Fibroblast of mammary gland (primary cell): ENCODE data around the gene CHD6.

Experiments
- DNase-seq: peaks from one replicate; pipeline ENCODE4 v3.0.0-alpha.2; 2010; ENCODE audit warnings: low read depth
- H3K4me3 ChIP-seq: 2 replicates; pipeline ENCODE4 v1.5.1; 2011; ENCODE audit warnings: low read depth, mild to moderate bottlenecking, low read length, moderate library complexity; ENCODE audit not compliant: control insufficient read depth
- TF ChIP-seq, protein P1 (sequence below): conservative IDR thresholded peaks from 2 replicates; pipeline ENCODE4 v1.5.1; 2011; ENCODE audit warnings: low read depth, low read length, inconsistent platforms; ENCODE audit not compliant: control insufficient read depth, insufficient read depth

The CHD6 gene

DNA sequence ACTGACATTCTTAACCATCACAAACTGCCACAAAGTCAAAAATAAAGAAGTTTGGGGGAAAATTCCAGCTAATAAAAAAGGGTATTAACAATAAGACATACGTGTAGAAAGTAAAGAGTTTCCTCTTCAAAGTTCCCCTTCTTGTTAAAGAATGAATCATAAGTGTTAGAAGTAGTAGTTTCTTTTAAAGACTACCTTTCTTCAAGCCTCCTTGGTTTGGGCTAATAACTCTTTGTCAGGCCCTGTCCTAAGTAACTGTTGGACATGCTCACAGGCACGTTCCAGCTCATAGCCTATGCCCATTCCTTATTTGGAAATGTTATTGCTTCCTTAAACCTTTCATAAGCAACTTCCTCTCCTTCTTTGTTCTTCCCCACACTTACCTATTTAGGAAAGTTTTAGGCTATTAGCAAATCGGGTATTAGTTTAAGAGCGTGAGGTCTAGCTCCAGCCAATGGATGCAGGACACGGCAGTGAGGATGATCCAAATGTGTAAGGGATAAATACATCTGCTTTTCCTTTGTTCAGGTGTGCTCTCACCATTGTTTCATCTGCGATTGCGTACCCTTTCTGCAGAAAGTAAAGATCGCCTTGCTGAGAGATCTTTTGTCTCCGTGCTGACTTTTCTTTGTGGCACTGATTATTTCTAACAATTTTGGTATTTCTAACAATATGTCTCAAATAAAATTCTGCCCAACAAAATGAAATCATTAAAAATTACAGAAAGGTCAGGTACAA, 64.9 kb downstream of the CHD6 start:
- H3K4me3 ChIP-seq, result no peak overlapping the region
- no peak for DNase-seq
- TF ChIP-seq, protein P1, sequence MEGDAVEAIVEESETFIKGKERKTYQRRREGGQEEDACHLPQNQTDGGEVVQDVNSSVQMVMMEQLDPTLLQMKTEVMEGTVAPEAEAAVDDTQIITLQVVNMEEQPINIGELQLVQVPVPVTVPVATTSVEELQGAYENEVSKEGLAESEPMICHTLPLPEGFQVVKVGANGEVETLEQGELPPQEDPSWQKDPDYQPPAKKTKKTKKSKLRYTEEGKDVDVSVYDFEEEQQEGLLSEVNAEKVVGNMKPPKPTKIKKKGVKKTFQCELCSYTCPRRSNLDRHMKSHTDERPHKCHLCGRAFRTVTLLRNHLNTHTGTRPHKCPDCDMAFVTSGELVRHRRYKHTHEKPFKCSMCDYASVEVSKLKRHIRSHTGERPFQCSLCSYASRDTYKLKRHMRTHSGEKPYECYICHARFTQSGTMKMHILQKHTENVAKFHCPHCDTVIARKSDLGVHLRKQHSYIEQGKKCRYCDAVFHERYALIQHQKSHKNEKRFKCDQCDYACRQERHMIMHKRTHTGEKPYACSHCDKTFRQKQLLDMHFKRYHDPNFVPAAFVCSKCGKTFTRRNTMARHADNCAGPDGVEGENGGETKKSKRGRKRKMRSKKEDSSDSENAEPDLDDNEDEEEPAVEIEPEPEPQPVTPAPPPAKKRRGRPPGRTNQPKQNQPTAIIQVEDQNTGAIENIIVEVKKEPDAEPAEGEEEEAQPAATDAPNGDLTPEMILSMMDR, result no peak

DNA sequence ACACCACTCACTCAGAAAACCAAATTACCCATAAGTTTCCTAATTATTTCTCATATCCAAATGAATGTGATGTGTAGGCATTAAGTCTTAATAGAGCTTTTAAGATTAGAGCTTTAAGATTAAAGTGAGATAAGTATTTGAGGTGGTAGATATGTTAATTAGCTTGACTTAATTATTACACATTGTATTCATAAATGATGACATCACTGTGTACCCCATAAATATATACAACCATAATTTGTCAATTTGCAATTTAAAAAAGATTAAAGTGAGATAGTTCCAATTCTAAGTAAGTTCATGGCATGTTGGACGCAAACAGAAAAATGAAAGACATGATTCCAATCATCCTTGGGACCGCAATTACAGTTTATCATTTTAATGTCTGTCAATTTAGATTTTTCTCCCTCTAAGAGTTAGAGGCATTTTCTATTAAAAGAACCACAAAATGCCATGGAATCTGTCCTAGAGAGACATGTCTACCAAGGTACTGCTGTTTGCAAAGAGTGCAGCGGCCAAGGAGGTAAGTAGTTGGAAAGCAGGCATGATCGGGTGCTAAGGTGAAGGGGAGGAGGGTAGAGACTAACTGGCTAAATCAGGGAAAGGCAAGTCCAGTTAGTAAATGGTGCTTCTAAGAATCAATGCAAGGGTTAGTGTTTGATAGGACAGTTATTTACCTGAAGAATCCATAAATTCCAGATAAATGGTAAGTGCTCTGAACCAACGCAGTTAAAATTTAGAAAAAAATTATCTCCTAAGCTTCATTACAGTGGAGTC, 65.7 kb downstream of the CHD6 start:
- DNase-seq, result no peak
- H3K4me3 ChIP-seq, result no peak overlapping the region
- TF ChIP-seq, protein P1, result no peak

DNA sequence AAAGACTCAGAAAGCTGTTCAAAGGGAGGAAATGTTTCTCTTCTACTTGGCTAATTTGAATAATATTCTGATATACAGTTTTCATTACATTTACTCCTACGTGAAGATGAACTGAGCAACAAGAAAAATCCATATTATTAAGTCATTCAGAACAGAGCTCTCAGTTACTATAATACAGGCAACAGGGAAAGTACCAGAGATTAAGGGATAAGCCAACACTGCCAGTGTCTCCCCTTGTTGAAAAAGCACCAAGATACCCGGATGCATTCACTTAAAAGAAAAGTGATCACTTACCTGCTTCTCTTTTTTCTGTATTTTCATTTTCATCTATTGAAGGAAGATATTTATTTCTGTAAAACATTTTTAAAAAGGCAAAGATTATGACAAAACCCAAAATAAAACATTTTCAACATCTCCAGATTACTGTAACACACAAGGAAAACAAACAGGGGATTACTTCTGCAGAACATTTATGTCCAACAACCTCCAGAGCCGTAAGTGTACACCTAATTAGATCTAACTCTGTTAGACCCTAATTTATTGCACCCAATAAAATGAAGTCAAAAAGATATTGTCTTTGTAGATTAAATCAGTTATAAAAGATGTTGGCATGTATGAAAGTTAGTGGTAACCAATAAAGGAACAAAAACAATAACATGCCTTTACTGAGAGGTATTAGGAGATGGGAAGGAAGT, 67.0 kb downstream of the CHD6 start:
- no peak overlapping the region for H3K4me3 ChIP-seq
- TF ChIP-seq, protein P1, result no peak
- no peak for DNase-seq

DNA sequence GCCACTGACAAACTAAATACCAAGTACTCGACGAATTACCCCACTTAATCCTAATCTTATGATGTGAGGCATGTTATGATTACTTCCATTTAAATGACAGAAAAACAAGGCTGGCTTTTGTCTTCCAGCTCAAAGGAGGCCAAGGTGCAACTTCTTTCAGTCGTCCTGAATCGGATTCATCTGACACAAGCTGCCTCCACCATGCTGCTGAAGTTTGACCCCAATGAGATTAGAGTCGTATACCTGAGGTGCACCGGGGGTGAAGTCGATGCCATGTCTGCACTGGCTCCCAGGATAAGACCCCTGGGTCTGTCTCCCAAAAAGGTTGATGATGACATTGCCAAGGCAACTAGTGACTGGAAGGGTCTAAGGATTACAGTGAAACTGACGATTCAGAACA, 71.0 kb downstream of the CHD6 start:
- H3K4me3 ChIP-seq, result no peak overlapping the region
- no peak for DNase-seq
- TF ChIP-seq, protein P1, result no peak

DNA sequence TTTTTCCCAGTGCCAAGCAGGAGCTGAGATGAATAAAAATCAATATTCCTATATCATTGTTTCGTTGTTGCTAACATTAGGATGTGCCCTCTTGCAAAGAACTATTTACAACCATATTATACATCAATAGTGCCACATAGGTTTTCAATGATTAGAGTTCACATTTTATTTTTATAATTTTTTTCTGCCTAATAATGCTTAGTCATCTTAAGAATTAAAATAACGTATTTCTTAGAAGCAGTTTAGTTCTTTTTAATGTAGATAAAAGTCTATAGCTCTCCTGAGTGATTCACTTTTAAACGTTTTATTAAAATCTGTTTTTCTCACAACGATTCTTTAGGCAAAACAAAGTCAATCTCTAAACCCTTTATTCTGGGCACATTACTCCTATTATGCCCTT, 71.6 kb downstream of the CHD6 start:
- no peak overlapping the region for H3K4me3 ChIP-seq
- DNase-seq, result no peak
- TF ChIP-seq, protein P1, result no peak

DNA sequence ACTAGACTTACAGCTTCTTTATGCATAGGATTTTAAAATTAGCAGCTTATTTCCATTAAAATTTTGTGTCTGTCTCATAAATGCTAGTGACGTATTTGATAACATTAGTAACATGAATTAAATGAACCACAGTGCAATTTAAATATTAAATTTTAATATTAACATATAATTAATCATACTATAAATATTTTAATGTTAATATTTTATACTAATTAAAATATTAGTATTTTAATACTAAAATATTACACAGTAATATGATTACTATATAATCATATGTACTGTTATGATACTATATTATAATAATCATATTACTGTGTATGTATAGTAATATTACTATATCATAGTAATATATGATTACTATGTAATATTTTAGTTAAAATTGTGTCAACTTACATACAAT, 73.7 kb downstream of the CHD6 start:
- no peak overlapping the region for H3K4me3 ChIP-seq
- DNase-seq, result no peak
- TF ChIP-seq, protein P1, result no peak
